ENCODE data around the gene ADCK1.

DNA sequence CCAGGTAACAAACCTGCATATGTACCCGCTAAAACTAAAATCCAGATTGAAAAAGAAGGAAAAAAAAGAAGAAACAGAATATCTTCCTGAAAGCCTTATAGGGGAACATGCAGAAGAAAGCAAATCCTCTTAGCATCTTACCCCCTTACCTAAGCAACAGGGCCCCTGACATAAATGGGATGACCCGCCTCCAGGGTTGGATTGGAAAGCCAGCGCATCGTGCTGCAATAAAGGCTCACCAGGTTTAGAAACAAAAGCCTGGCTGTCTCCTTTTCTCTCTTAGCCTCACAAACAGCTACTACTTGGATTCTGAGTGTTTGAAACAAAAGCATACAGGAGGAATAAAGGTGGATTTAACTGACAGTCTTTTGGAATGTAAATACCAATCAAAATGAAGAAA lies 13.8 kb upstream of the ADCK1 start:
- TF ChIP-seq, protein P1, sequence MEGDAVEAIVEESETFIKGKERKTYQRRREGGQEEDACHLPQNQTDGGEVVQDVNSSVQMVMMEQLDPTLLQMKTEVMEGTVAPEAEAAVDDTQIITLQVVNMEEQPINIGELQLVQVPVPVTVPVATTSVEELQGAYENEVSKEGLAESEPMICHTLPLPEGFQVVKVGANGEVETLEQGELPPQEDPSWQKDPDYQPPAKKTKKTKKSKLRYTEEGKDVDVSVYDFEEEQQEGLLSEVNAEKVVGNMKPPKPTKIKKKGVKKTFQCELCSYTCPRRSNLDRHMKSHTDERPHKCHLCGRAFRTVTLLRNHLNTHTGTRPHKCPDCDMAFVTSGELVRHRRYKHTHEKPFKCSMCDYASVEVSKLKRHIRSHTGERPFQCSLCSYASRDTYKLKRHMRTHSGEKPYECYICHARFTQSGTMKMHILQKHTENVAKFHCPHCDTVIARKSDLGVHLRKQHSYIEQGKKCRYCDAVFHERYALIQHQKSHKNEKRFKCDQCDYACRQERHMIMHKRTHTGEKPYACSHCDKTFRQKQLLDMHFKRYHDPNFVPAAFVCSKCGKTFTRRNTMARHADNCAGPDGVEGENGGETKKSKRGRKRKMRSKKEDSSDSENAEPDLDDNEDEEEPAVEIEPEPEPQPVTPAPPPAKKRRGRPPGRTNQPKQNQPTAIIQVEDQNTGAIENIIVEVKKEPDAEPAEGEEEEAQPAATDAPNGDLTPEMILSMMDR (IDR thresholded peaks at IDR 0.05; ENCODE audit: extremely low read depth in 1 of 2, insufficient read depth in 1 of 2, low read depth in 1 of 2, low read length in 2 of 2), result no peak
- no peak for TF ChIP-seq POLR2A (IDR thresholded peaks at IDR 0.05; ENCODE audit: low read depth, low read length)
- no peak for TF ChIP-seq POLR2AphosphoS5 (IDR thresholded peaks at IDR 0.05; ENCODE audit: insufficient read depth, low read depth, low read length)
